HCT116 (cell line): ENCODE data around the gene PDE10A. TPM values are rescaled to one million over a fixed set of nuclear protein-coding genes. Genes with fewer than 3 reads are reported as not detected.

Source experiments
- ATAC-seq: fragments of 200-7000 bp; cut with Tn5 transposase; 2 replicates; pipeline ENCODE4 v1.9.1; 2020; ENCODE audit warnings: mild to moderate bottlenecking, moderate library complexity
- BruUV-seq: library from RNA; stranded (reverse); fragments of 400-500 nt; replicated peaks from 2 replicates; lab custom pipeline; 2021; lab: Mats Ljungman, UMichigan
- CTCF ChIA-PET: fragments of 300-600 bp; sonication (Branson Sonifier 250); formaldehyde crosslinking; loops from one replicate; lab custom pipeline; 2021; ENCODE audit warnings: antibody characterized with exemption; lab: Charles Lee
- POLR2A ChIA-PET: fragments of 300-600, 350-600 bp; sonication (Branson Sonifier 250); formaldehyde crosslinking; loops from one replicate; lab custom pipeline; 2021; ENCODE audit warnings: antibody characterized with exemption; lab: Charles Lee
- RAD21 ChIA-PET, 2 experiments: fragments of 300-600 bp; sonication (Branson Sonifier 250); formaldehyde crosslinking; loops; one replicate each; lab custom pipeline; 2023; ENCODE audit warnings: low total read pairs in 2 of 2; ENCODE audit not compliant: uncharacterized antibody in 2 of 2, unreplicated experiment in 2 of 2, low non-redundant PET in 1 of 2; lab: Charles Lee
- DNase-seq: peaks from one replicate; pipeline ENCODE4 v3.0.0-alpha.2; 2010; ENCODE audit warnings: low read depth, low spot score
- H2AFZ ChIP-seq: fragments of 200-600 bp; shearing (Covaris generic), sonication (generic); 2 replicates; pipeline ENCODE4 v1.6.1; 2017; ENCODE audit warnings: low read depth, mixed run types, mixed read lengths, antibody characterized with exemption, low read length; ENCODE audit not compliant: poor library complexity, severe bottlenecking
- H3K27ac ChIP-seq: 2 replicates; pipeline ENCODE4 v1.5.1; 2012; ENCODE audit warnings: low read depth, low read length
- H3K27me3 ChIP-seq: fragments of 200-600 bp; sonication (generic); 2 replicates; pipeline ENCODE4 v1.6.1; 2016; ENCODE audit warnings: mixed run types, low read length, mixed read lengths; ENCODE audit not compliant: insufficient read depth
- H3K36me3 ChIP-seq, 2 experiments: fragments of 200-500 bp in 1 of 2; fragments of 200-600 bp in 1 of 2; sonication (Bioruptor generic) in 1 of 2; sonication (generic) in 1 of 2; 2 replicates each; pipeline versions ENCODE4 v1.5.1 to v1.6.1; 2014 to 2016; ENCODE audit warnings: low read length in 2 of 2, inconsistent platforms in 1 of 2, mixed read lengths in 1 of 2, mixed run types in 1 of 2; ENCODE audit not compliant: insufficient read depth in 2 of 2, control insufficient read depth in 1 of 2
- H3K4me1 ChIP-seq, 2 experiments: fragments of 200-600 bp in 1 of 2; sonication (generic) in 1 of 2; 2 replicates each; pipeline versions ENCODE4 v1.5.1 to v1.6.1; 2012 to 2017; ENCODE audit warnings: low read length in 2 of 2, inconsistent platforms in 1 of 2, mild to moderate bottlenecking in 1 of 2, mixed read lengths in 1 of 2, mixed run types in 1 of 2, moderate library complexity in 1 of 2; ENCODE audit not compliant: insufficient read depth in 2 of 2, control insufficient read depth in 1 of 2
- H3K4me2 ChIP-seq: fragments of 200-600 bp; sonication (generic); 2 replicates; pipeline ENCODE4 v1.6.1; 2017; ENCODE audit warnings: mixed run types, low read length, mixed read lengths
- H3K4me3 ChIP-seq, 2 experiments: fragments of 200-600 bp in 1 of 2; sonication (generic) in 1 of 2; replicated peaks in 1 of 2; 2 replicates each; pipeline ENCODE4 v1.5.1; 2011 to 2016; ENCODE audit warnings: low read length in 2 of 2, control low read depth in 1 of 2, low read depth in 1 of 2, mild to moderate bottlenecking in 1 of 2, mixed read lengths in 1 of 2, mixed run types in 1 of 2
- H3K79me2 ChIP-seq: fragments of 200-600 bp; sonication (generic); 2 replicates; pipeline ENCODE4 v1.6.1; 2017; ENCODE audit warnings: mild to moderate bottlenecking, mixed run types, low read length, moderate library complexity, mixed read lengths; ENCODE audit not compliant: insufficient read depth
- H3K9ac ChIP-seq: fragments of 200-600 bp; sonication (generic); 2 replicates; pipeline ENCODE4 v1.6.1; 2016; ENCODE audit warnings: low read length, mixed read lengths
- H3K9me2 ChIP-seq: fragments of 200-600 bp; sonication (generic), shearing (Covaris generic); 2 replicates; pipeline ENCODE4 v1.6.1; 2017; ENCODE audit warnings: mixed run types, mild to moderate bottlenecking, moderate library complexity; ENCODE audit not compliant: insufficient read depth
- H3K9me3 ChIP-seq, 2 experiments: fragments of 200-500 bp in 1 of 2; fragments of 200-600 bp in 1 of 2; sonication (Bioruptor generic) in 1 of 2; sonication (generic) in 1 of 2; 2 replicates each; pipeline ENCODE4 v1.6.1; 2014 to 2017; ENCODE audit warnings: low read length in 2 of 2, mixed read lengths in 2 of 2, inconsistent platforms in 1 of 2, low read depth in 1 of 2, mild to moderate bottlenecking in 1 of 2, mixed run types in 1 of 2, moderate library complexity in 1 of 2; ENCODE audit not compliant: control insufficient read depth in 1 of 2, insufficient read depth in 1 of 2
- H4K20me1 ChIP-seq: fragments of 200-600 bp; sonication (generic), shearing (Covaris generic); 2 replicates; pipeline ENCODE4 v1.6.1; 2017; ENCODE audit warnings: mixed run types, mild to moderate bottlenecking, moderate library complexity; ENCODE audit not compliant: insufficient read depth
- ATF3 ChIP-seq: IDR thresholded peaks from 2 replicates; pipeline ENCODE4 v1.6.1; 2012
- CEBPB ChIP-seq: IDR thresholded peaks from 2 replicates; pipeline ENCODE4 v1.6.1; 2012; ENCODE audit warnings: low read depth
- EGR1 ChIP-seq: IDR thresholded peaks from 2 replicates; pipeline ENCODE4 v1.6.1; 2012; ENCODE audit warnings: low read depth
- ELF1 ChIP-seq: IDR thresholded peaks from 2 replicates; pipeline ENCODE4 v1.6.1; 2012; ENCODE audit warnings: low read depth, borderline replicate concordance
- EZH2 ChIP-seq: fragments of 200-600 bp; sonication (generic); IDR thresholded peaks from 2 replicates; pipeline ENCODE4 v1.6.1; 2017; ENCODE audit warnings: antibody characterized with exemption, mixed run types
- POLR2AphosphoS5 ChIP-seq: IDR thresholded peaks from 2 replicates; pipeline ENCODE4 v1.6.1; 2011; ENCODE audit warnings: mild to moderate bottlenecking, low read depth, low read length, moderate library complexity
- REST ChIP-seq: IDR thresholded peaks from 2 replicates; pipeline ENCODE4 v1.6.1; 2012; ENCODE audit warnings: low read depth
- SP1 ChIP-seq: IDR thresholded peaks from 2 replicates; pipeline ENCODE4 v1.6.1; 2012; ENCODE audit warnings: low read depth
- SRF ChIP-seq: IDR thresholded peaks from 2 replicates; pipeline ENCODE4 v1.6.1; 2012; ENCODE audit warnings: low read depth
- YY1 ChIP-seq: IDR thresholded peaks from 2 replicates; pipeline ENCODE4 v1.6.1; 2011; ENCODE audit warnings: low read length, low read depth, moderate library complexity, mild to moderate bottlenecking; ENCODE audit not compliant: insufficient replicate concordance; ENCODE audit errors: extremely low read depth
- ZBTB33 ChIP-seq: IDR thresholded peaks from 2 replicates; pipeline ENCODE4 v1.6.1; 2011; ENCODE audit warnings: mild to moderate bottlenecking, low read length, moderate library complexity; ENCODE audit not compliant: insufficient replicate concordance; ENCODE audit errors: extremely low read depth
- ZFX ChIP-seq: fragments of 450-650 bp; IDR thresholded peaks from 2 replicates; pipeline ENCODE4 v1.6.1; 2017
- ZNF274 ChIP-seq: fragments of 200-500 bp; sonication (Bioruptor generic); IDR thresholded peaks from 2 replicates; pipeline ENCODE4 v1.6.1; 2014; ENCODE audit warnings: mild to moderate bottlenecking, low read depth, low read length, inconsistent platforms
- intact Hi-C: fragments of 100-400 bp; cut with micrococcal nuclease; formaldehyde crosslinking; loops from 2 replicates; pipeline ENCODE4 v1.10.0; 2022
- total RNA-seq: library from RNA; stranded (reverse); gene quantifications from one replicate; pipeline ENCODE4 v1.2.1, GENCODE V29; 2021; ENCODE audit not compliant: unreplicated experiment

PDE10A gene
- total RNA-seq, 1 experiment from 2014 or later: 0.37 TPM

- ATAC-seq (no peak), DNase-seq (no peak)
- no peaks in the 10 kb centered on the region for H3K9me2 ChIP-seq
- H3K36me3 ChIP-seq: no peaks in the 10 kb centered on the region
- no peaks in the 10 kb centered on the region for H3K79me2 ChIP-seq
- no peak overlapping the region for H3K9ac ChIP-seq
- H3K27me3 ChIP-seq: no peaks in the 10 kb centered on the region
- POLR2A ChIA-PET: no interaction called here
- H2AFZ ChIP-seq: no peak overlapping the region
- no peaks in the 10 kb centered on the region for H3K4me1 ChIP-seq
- H3K4me2 ChIP-seq: no peak overlapping the region
- no peak overlapping the region for H3K27ac ChIP-seq
- CTCF ChIA-PET: no interaction called here
- H3K9me3 ChIP-seq: no peaks in the 10 kb centered on the region
- RAD21 ChIA-PET: no interaction called here
- BruUV-seq: no TSS peak
- no peak for TF ChIP-seq ZFX
- TF ChIP-seq ELF1: no peak
- no peak for TF ChIP-seq ATF3
- no peak for TF ChIP-seq SP1
- TF ChIP-seq YY1: no peak
- no peak for TF ChIP-seq SRF
- TF ChIP-seq ZBTB33: no peak
- H4K20me1 ChIP-seq: no peaks in the 10 kb centered on the region
- intact Hi-C loops: no loop called here
- no peak overlapping the region for H3K4me3 ChIP-seq
These were observed 14.1 kb upstream of the PDE10A start for GRCh38 chr6:165677091-165677490.

GRCh38 chr6:165676435-165677068 lies 13.5 kb upstream of the PDE10A start:
- ChIA-PET RAD21 (no interaction called here), CTCF (no interaction called here), POLR2A (no interaction called here)
- no peak overlapping the region for H3K4me3 ChIP-seq
- TF ChIP-seq CEBPB (no peak), EGR1 (no peak), REST (no peak), POLR2AphosphoS5 (no peak), ATF3 (no peak), SP1 (no peak), SRF (no peak), ZNF274 (no peak), EZH2 (no peak), ELF1 (no peak)
- no peaks in the 10 kb centered on the region for H3K36me3 ChIP-seq
- H3K27me3 ChIP-seq: no peaks in the 10 kb centered on the region
- H3K4me2 ChIP-seq: no peak overlapping the region
- ATAC-seq (no peak), DNase-seq (no peak)
- H3K9me3 ChIP-seq: no peaks in the 10 kb centered on the region
- H3K79me2 ChIP-seq: no peaks in the 10 kb centered on the region
- H4K20me1 ChIP-seq: no peaks in the 10 kb centered on the region
- no peak overlapping the region for H3K27ac ChIP-seq
- no peak overlapping the region for H2AFZ ChIP-seq
- H3K4me1 ChIP-seq: no peaks in the 10 kb centered on the region
- intact Hi-C loops: no loop called here
- no TSS peak for BruUV-seq
- H3K9me2 ChIP-seq: no peaks in the 10 kb centered on the region
- H3K9ac ChIP-seq: no peak overlapping the region
